Osteocyte (in vitro differentiated cells): ENCODE results near the gene CFB. TPM values are rescaled to one million over a fixed set of nuclear protein-coding genes. Genes with fewer than 3 reads are reported as not detected.

Source experiments
- DNase-seq: peaks from one replicate; pipeline ENCODE4 v3.0.0; 2021; ENCODE audit warnings: mixed read lengths; ENCODE audit not compliant: unreplicated experiment; ENCODE audit errors: extremely low spot score
- H3K27ac Mint-ChIP-seq: one replicate; pipeline ENCODE4 v1.8.0; 2021; ENCODE audit warnings: mild to moderate bottlenecking, mixed read lengths; ENCODE audit not compliant: unreplicated experiment
- H3K27me3 Mint-ChIP-seq: one replicate; pipeline ENCODE4 v1.8.0; 2021; ENCODE audit warnings: mixed read lengths; ENCODE audit not compliant: unreplicated experiment
- H3K36me3 Mint-ChIP-seq: one replicate; pipeline ENCODE4 v1.8.0; 2021; ENCODE audit warnings: mixed read lengths; ENCODE audit not compliant: unreplicated experiment
- H3K4me1 Mint-ChIP-seq: one replicate; pipeline ENCODE4 v1.8.0; 2021; ENCODE audit warnings: mixed read lengths; ENCODE audit not compliant: unreplicated experiment
- H3K4me3 Mint-ChIP-seq: one replicate; pipeline ENCODE4 v1.8.0; 2021; ENCODE audit warnings: mild to moderate bottlenecking, moderate library complexity, mixed read lengths; ENCODE audit not compliant: unreplicated experiment
- H3K9me3 Mint-ChIP-seq: one replicate; pipeline ENCODE4 v1.8.0; 2021; ENCODE audit warnings: mixed read lengths; ENCODE audit not compliant: unreplicated experiment
- total RNA-seq: library from RNA; stranded (reverse); gene quantifications from 2 replicates; pipeline ENCODE4 v1.2.1, GENCODE V29; 2021
- TF ChIP-seq, protein P1 (sequence below): fragments of 200-600 bp; sonication (generic); IDR thresholded peaks from 2 replicates; pipeline ENCODE4 v1.5.0; 2021; ENCODE audit warnings: antibody characterized with exemption, mild to moderate bottlenecking, moderate library complexity

Gene CFB
- total RNA-seq, 1 donor from 2014 or later = 6.9 TPM

DNA sequence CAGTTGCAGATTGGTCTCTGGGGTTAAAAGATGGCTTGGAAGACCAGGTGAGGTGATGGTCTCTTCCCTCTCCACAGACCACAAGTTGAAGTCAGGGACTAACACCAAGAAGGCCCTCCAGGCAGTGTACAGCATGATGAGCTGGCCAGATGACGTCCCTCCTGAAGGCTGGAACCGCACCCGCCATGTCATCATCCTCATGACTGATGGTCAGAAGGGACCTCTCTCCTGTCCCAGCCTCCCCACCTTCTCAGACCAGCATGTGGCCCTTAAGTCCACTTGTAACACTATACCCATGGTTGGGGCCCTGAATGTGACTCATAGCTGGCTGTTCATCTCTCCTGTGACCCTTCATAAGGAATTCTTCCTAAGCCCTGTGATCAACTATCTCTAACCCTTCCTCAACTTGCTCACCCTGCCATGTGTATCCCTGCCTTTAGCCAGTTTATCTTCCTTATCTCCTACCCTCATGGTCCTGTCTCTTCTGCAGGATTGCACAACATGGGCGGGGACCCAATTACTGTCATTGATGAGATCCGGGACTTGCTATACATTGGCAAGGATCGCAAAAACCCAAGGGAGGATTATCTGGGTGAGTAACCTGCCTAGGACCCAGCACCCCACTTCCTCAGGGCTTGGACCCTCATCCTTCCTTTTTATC is 3.0 kb downstream of the CFB start:
- H3K4me1 Mint-ChIP-seq = peaks cover 17% of the 10 kb centered on the region
- no peak overlapping the region for H3K4me3 Mint-ChIP-seq
- no peak overlapping the region for H3K27ac Mint-ChIP-seq
- no peaks in the 10 kb centered on the region for H3K9me3 Mint-ChIP-seq
- H3K27me3 Mint-ChIP-seq = no peaks in the 10 kb centered on the region
- TF ChIP-seq, protein P1, sequence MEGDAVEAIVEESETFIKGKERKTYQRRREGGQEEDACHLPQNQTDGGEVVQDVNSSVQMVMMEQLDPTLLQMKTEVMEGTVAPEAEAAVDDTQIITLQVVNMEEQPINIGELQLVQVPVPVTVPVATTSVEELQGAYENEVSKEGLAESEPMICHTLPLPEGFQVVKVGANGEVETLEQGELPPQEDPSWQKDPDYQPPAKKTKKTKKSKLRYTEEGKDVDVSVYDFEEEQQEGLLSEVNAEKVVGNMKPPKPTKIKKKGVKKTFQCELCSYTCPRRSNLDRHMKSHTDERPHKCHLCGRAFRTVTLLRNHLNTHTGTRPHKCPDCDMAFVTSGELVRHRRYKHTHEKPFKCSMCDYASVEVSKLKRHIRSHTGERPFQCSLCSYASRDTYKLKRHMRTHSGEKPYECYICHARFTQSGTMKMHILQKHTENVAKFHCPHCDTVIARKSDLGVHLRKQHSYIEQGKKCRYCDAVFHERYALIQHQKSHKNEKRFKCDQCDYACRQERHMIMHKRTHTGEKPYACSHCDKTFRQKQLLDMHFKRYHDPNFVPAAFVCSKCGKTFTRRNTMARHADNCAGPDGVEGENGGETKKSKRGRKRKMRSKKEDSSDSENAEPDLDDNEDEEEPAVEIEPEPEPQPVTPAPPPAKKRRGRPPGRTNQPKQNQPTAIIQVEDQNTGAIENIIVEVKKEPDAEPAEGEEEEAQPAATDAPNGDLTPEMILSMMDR = no peak
- peaks cover 18% of the 10 kb centered on the region for H3K36me3 Mint-ChIP-seq
- no peak for DNase-seq

DNA sequence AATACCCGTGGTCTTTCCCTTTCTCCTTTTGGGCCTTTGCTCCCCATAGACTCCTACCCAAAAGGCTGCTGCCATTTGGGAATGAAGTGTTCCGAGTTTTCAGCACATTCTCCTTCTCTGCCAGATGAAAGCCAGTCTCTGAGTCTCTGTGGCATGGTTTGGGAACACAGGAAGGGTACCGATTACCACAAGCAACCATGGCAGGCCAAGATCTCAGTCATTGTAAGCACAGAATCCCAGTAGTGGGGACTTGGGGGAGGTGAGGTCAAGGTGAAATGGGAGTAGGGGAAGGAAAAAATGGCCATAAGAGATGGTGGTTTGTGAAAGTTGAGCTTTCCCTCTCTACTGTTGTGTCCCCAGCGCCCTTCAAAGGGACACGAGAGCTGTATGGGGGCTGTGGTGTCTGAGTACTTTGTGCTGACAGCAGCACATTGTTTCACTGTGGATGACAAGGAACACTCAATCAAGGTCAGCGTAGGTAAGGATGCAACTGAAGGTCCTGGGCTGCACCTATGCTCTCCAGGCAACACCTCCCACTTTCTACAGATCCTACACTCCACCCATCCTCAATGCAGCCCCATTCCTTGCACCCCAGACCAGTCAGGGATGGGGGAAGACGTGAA is 4.1 kb downstream of the CFB start:
- DNase-seq = no peak
- no peak overlapping the region for H3K4me3 Mint-ChIP-seq
- peaks cover 30% of the 10 kb centered on the region for H3K36me3 Mint-ChIP-seq
- H3K27me3 Mint-ChIP-seq = no peaks in the 10 kb centered on the region
- TF ChIP-seq, protein P1 = no peak
- H3K4me1 Mint-ChIP-seq = peaks cover 14% of the 10 kb centered on the region
- no peak overlapping the region for H3K27ac Mint-ChIP-seq
- no peaks in the 10 kb centered on the region for H3K9me3 Mint-ChIP-seq

DNA sequence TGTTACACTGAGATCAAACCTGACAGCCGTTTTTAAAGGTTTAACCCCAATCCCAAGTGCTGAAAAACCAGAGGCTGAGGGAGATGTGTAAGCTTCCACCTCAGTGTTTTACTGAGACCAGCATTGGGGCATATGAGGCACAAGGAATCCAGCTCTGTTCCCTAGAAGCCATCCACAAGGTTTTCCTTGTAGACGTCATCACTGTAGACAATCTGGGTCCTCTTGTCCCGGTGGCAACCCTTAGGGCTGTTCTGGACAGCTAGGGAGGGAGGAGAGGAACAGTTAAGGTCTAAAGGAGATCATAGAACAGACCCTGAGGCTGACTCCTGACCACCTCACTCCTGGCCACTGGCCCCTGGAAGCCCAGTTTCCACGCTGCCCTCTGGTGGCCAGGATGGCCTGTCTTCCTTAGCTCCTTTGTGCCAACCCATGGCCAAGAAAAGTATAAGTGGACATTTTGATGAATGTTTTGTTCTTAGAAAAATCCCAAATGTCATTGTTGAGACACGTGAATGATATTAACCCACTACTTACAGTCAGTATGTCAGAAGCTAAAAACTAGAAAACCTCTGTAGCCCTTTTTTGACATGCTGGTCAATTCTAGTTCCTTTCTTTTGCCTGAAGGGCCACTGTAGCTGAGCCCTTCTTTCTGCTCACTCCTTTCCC is 6.4 kb downstream of the CFB start:
- Mint-ChIP-seq H3K9me3 (no peaks in the 10 kb centered on the region), H3K4me3 (no peak overlapping the region), H3K36me3 (peaks cover 42% of the 10 kb centered on the region), H3K27ac (peak overlapping the region; percentile 55), H3K4me1 (no peaks in the 10 kb centered on the region), H3K27me3 (no peaks in the 10 kb centered on the region)
- TF ChIP-seq, protein P1 = peak; percentile 82
- DNase-seq = no peak

DNA sequence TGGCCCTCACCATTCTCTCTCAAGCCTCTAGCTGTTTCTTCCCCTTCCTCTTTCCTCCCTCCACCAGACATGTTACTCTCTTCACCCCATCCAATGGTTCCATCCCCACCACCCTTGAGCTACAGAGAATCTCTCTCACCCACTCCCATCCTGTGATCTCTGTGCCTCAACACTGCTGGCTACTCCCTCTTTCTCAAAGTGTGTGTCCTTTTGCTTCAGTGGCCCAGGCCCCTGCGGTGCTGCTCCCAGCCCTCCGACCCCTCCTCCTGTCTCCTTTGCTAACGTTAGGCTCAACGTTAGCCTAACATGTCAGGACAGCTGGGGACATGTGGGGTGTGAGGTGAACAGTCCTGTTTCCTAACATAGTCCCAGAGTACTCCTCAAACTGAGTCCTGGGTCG is 7.0 kb downstream of the CFB start:
- no peaks in the 10 kb centered on the region for H3K9me3 Mint-ChIP-seq
- no peaks in the 10 kb centered on the region for H3K27me3 Mint-ChIP-seq
- H3K27ac Mint-ChIP-seq = peak overlapping the region; percentile 55
- no peak for DNase-seq
- H3K36me3 Mint-ChIP-seq = peaks cover 42% of the 10 kb centered on the region
- H3K4me1 Mint-ChIP-seq = peaks cover 4% of the 10 kb centered on the region
- TF ChIP-seq, protein P1 = no peak
- no peak overlapping the region for H3K4me3 Mint-ChIP-seq

DNA sequence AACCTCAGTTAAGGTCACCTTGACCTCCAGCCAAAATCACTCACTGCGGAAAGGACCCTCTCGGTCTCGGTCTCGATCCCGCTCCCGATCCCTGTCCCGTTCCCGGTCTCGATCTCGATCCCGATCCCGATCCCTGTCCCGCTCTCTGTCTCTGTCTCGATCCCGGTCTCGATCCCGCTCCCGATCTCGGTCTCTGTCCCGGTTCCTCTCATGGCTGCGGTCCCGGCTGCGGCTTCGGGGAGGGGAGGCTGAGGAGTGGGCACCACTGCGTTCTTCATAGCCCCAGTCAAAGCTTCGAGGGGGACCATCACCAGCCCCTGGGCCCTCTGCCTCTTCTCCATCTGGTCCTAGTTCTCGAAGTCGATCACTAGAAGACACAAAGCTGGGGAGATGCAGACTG is 8.6 kb downstream of the CFB start:
- Mint-ChIP-seq H3K36me3 (peaks cover 42% of the 10 kb centered on the region), H3K27me3 (no peaks in the 10 kb centered on the region), H3K9me3 (no peaks in the 10 kb centered on the region), H3K4me1 (peaks cover 16% of the 10 kb centered on the region), H3K4me3 (no peak overlapping the region), H3K27ac (no peak overlapping the region)
- DNase-seq = no peak
- TF ChIP-seq, protein P1 = no peak
